ENCODE data around the gene MRPS5.

The MRPS5 gene

GRCh38 chr2:95052307-95052706 is 69.3 kb downstream of the MRPS5 start:
- Histone ChIP-seq H3K27ac (no peak overlapping the region), H3K4me3 (no peak overlapping the region)
- TF ChIP-seq CTCF (IDR thresholded peaks at IDR 0.05) = no peak
- no peak for DNase-seq (ENCODE audit: low spot score)

GRCh38 chr2:95051626-95052025 is 70.0 kb downstream of the MRPS5 start:
- no peak overlapping the region for H3K4me3 ChIP-seq
- no peak for TF ChIP-seq CTCF (IDR thresholded peaks at IDR 0.05)
- DNase-seq (ENCODE audit: low spot score) = no peak
- H3K27ac ChIP-seq = no peak overlapping the region

- no peak for TF ChIP-seq CTCF (IDR thresholded peaks at IDR 0.05)
- DNase-seq (ENCODE audit: low spot score) = no peak
- Histone ChIP-seq H3K4me3 (no peak overlapping the region), H3K27ac (no peak overlapping the region)
Measured at GRCh38 chr2:95050385-95051300, 71.0 kb downstream of the MRPS5 start.

- TF ChIP-seq CTCF (IDR thresholded peaks at IDR 0.05) = no peak
- Histone ChIP-seq H3K4me3 (no peak overlapping the region), H3K27ac (no peak overlapping the region)
- no peak for DNase-seq (ENCODE audit: low spot score)
Measured at GRCh38 chr2:95049961-95050360, 71.6 kb downstream of the MRPS5 start.

- no peak for DNase-seq (ENCODE audit: low spot score)
- TF ChIP-seq CTCF (IDR thresholded peaks at IDR 0.05) = no peak
- Histone ChIP-seq H3K4me3 (no peak overlapping the region), H3K27ac (no peak overlapping the region)
Measured at GRCh38 chr2:95049683-95049955, 72.0 kb downstream of the MRPS5 start.

GRCh38 chr2:95048825-95049682 is 72.6 kb downstream of the MRPS5 start:
- H3K27ac ChIP-seq = no peak overlapping the region
- DNase-seq (ENCODE audit: low spot score) = no peak
- no peak overlapping the region for H3K4me3 ChIP-seq
- TF ChIP-seq CTCF (IDR thresholded peaks at IDR 0.05) = no peak
